Heart left ventricle (tissue), 16 donors: ENCODE measurements around the gene STX8. TPM values are rescaled to one million over a fixed set of nuclear protein-coding genes. Genes with fewer than 3 reads are reported as not detected.

ENCODE experiments used
- ATAC-seq, 4 donors: fragments of 200-7000 bp; cut with Tn5 transposase; one replicate each; pipeline ENCODE4 v1.9.1; 2020 to 2022; ENCODE audit warnings: moderate library complexity in 4 of 4, mild to moderate bottlenecking in 3 of 4, moderate number of reproducible peaks in 1 of 4
- DNase-seq, 5 donors: peaks; one replicate each; pipeline ENCODE4 v3.0.0-alpha.2; 2020
- H3K27ac ChIP-seq, 12 donors: fragments of 200-600 bp; sonication (generic) in 4 of 12; one replicate each; pipeline versions ENCODE4 v1.5.0 to v1.8.0; 2016 to 2022; ENCODE audit warnings: mild to moderate bottlenecking in 2 of 12
- H3K27me3 ChIP-seq, 9 donors: fragments of 200-600 bp; sonication (generic) in 2 of 9; one replicate each; pipeline versions ENCODE4 v1.5.1 to v1.8.0; 2016 to 2022; ENCODE audit warnings: mild to moderate bottlenecking in 3 of 9
- H3K36me3 ChIP-seq, 9 donors: fragments of 200-600 bp; sonication (generic) in 2 of 9; one replicate each; pipeline versions ENCODE4 v1.5.0 to v1.8.0; 2018 to 2022; ENCODE audit warnings: mild to moderate bottlenecking in 2 of 9
- H3K4me1 ChIP-seq, 12 donors: fragments of 200-600 bp; sonication (generic) in 4 of 12; one replicate each; pipeline versions ENCODE4 v1.5.0 to v1.8.0; 2016 to 2022; ENCODE audit warnings: mild to moderate bottlenecking in 3 of 12
- H3K4me3 ChIP-seq, 12 donors: fragments of 200-600 bp; sonication (generic) in 4 of 12; one replicate each; pipeline versions ENCODE4 v1.5.0 to v1.8.0; 2017 to 2022; ENCODE audit warnings: mild to moderate bottlenecking in 9 of 12, moderate library complexity in 4 of 12
- H3K9me3 ChIP-seq, 12 donors: fragments of 200-600 bp; sonication (generic) in 4 of 12; one replicate each; pipeline versions ENCODE4 v1.5.0 to v1.8.0; 2016 to 2022; ENCODE audit warnings: mild to moderate bottlenecking in 1 of 12
- POLR2A ChIP-seq, 2 donors: fragments of 450-650 bp; IDR thresholded peaks; one replicate each; pipeline ENCODE4 v1.6.1; 2017; ENCODE audit warnings: antibody characterized with exemption in 2 of 2, mild to moderate bottlenecking in 2 of 2, moderate library complexity in 2 of 2
- WGBS, 4 donors: extraction: QIAGEN DNeasy Blood & Tissue Kit in 2 of 4; methylation state at CpG; one replicate each; pipeline versions ENCODE4 v1.1.5 to v1.1.7; 2013 to 2018; 5-methylcytosine and 5-hydroxymethylcytosine counted together
- intact Hi-C, 10 donors: fragments of 100-400 bp; cut with DNase I; formaldehyde crosslinking; loops; one replicate each; pipeline versions ENCODE4 v1.11.1 to v1.14.2; 2022
- polyA plus RNA-seq, 2 donors: library from polyadenylated mRNA; stranded (reverse); fragments of 200-250 nt; gene quantifications; one replicate each; pipeline ENCODE4 v1.2.3, GENCODE V29; 2013
- total RNA-seq, 9 donors: library from RNA; depleted of rRNA in 2 of 9; stranded (reverse); fragments of >200 nt in 2 of 9; fragmentation: NEBNext Ultra II Directional in 3 of 9; extraction: Animal tissue kit (Norgen Biotek cat#: 25700) in 3 of 9; gene quantifications; one replicate each; pipeline versions ENCODE4 v1.1.0 to v1.2.4, GENCODE V29; 2016 to 2023
- TF ChIP-seq, protein P1 (sequence below), 12 donors: fragments of 200-600 bp; sonication (generic) in 4 of 12; IDR thresholded peaks; one replicate each; pipeline versions ENCODE4 v1.5.0 to v1.8.0; 2018 to 2022; ENCODE audit warnings: antibody characterized with exemption in 12 of 12, mild to moderate bottlenecking in 5 of 12
- donor health status: ischemic (EF 13 %, LVEDD 7.1; RV severe dilation, severe dysfunction).
- donor health status: healthy with polysubstance abuse.
- donor health status: DM: no; HTN: yes; CAD: no.
- donor health status: DM: no; HTN: no; CAD: no.
- donor health status: ischemic (EF 25% LVEDD 6.9; RV normal size, moderate dysfunction).
- donor health status: ischemic (EF 25% LVEDD 5.7; RV mildly dilated, moderate dysfunction).
- donor health status: healthy.
- donor health status: DM: yes; HTN: yes; CAD: no.
- donor health status: ischemic (EF 35%, LVEDD 5.7; RV mildly dilated, moderate dysfunction).
- donor health status: nonischemic (EF 11% LVEDD 7.7; RV severe dilation, severe dysfunction).
- donor health status: DM: yes; HTN: yes; CAD: no.
- donor health status: PGD.
- donor health status: ischemic (EF 29% LVEDD 5.4; RV normal size, mild dysfunction).
- donor health status: nonischemic (EF 23%, LVEDD 6.1; RV moderate dilation, normal function).

Gene STX8
- total and polyA plus RNA-seq, 11 donors = 43.2 to 86.0 (median 62.3) TPM

DNA sequence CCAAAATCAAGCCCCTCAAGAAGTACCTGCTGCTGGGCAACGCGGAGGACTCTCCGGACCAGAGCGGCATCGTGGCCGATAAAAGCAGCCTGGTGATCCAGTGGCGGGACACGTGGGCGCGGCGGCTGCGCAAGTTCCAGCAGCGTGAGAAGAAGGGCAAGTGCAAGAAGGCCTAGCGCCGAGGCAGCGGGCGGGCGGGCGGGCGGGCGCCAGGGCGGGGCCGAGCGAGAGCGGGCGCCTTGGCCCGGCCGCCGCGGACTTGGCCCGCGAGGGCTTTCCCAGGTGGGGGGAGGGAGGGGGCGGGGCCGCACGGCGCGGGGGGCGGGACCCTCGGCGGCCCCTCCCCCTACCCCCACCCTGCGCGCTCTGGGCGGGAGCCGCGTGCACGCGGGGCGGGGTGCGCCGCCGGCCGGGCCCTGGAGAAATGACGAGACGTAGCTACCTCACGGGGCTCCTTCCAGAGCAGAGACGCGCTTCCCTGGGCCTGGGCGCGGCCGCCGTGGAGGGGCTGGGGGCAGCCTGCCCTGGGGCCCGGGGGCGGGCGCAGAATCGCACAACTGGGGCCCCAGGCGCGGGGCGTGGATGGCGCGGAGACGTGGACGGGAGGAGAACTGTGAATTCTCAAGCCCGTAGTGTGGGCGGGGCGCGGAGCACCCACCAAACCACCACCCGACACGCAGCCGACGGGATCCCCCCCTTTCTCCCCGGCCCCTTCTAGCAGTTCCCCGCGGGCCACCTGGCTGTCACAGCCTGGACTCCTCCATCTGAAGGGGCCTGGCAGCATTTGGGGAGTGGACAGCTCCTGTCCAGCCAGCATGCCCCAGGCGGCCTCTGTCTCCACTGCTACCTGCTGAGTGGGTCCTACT is 335.6 kb downstream of the STX8 start:
- peak; percentile 29 to 84 (median 64) for ATAC-seq

DNA sequence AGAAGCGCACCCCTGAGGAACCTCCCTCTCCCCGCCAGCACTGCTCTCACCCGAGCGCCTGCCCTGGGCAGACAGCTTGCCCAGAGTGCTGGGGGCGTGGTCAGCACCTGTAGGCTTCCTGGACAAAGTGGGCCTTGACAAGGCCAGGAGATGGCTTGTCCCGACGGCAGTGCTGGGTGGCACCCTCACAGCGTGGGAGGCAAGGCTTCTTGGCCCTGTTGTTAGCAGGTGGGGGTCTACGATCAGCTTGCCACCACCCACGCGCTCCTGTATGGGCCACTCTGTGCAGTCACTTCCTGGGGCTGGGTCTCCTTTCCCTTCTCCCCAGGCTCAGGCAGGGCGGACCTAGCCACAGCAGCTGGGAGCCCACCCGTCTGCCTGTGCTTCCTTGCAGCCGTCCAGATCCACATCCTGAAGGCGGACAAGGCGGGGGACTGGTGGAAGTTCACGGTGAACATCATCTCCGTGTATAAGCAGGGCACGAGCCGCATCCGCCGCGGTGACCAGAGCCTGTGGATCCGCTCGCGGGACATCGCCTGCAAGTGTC is 336.3 kb downstream of the STX8 start:
- Histone ChIP-seq H3K4me3 (peak overlapping the region in 11 of 12 donors; percentile 23 to 81 (median 63)), H3K36me3 (no peaks in the 10 kb centered on the region), H3K9me3 (peaks cover 0 to 3% (median 0%) of the 10 kb centered on the region in 12 donors), H3K27me3 (no peaks in the 10 kb centered on the region), H3K27ac (peak overlapping the region; percentile 24 to 100 (median 95)), H3K4me1 (peaks cover 10 to 43% (median 32%) of the 10 kb centered on the region in 12 donors)
- intact Hi-C loops = no loop called here
- ATAC-seq = peak in 1 of 4 donors; percentile 3
- peak in 2 of 5 donors; percentile 46 to 47 for DNase-seq
- TF ChIP-seq POLR2A (IDR thresholded peaks at IDR 0.05) = no peak
- TF ChIP-seq, protein P1, sequence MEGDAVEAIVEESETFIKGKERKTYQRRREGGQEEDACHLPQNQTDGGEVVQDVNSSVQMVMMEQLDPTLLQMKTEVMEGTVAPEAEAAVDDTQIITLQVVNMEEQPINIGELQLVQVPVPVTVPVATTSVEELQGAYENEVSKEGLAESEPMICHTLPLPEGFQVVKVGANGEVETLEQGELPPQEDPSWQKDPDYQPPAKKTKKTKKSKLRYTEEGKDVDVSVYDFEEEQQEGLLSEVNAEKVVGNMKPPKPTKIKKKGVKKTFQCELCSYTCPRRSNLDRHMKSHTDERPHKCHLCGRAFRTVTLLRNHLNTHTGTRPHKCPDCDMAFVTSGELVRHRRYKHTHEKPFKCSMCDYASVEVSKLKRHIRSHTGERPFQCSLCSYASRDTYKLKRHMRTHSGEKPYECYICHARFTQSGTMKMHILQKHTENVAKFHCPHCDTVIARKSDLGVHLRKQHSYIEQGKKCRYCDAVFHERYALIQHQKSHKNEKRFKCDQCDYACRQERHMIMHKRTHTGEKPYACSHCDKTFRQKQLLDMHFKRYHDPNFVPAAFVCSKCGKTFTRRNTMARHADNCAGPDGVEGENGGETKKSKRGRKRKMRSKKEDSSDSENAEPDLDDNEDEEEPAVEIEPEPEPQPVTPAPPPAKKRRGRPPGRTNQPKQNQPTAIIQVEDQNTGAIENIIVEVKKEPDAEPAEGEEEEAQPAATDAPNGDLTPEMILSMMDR (IDR thresholded peaks at IDR 0.05) = no peak
- WGBS, 4 donors = 31 to 37% (median 34%) methylated on average over 17 to 27 of the region's 27 CpGs

More for the DNA sequence above, 335.6 kb downstream of the STX8 start:
- no peaks in the 10 kb centered on the region for H3K27me3 ChIP-seq
- peaks cover 10 to 46% (median 33%) of the 10 kb centered on the region in 12 donors for H3K4me1 ChIP-seq
- H3K36me3 ChIP-seq = no peaks in the 10 kb centered on the region
- peak in 1 of 2 donors; percentile 63 for TF ChIP-seq POLR2A (IDR thresholded peaks at IDR 0.05)
- TF ChIP-seq, protein P1 (IDR thresholded peaks at IDR 0.05) = peak in 1 of 12 donors; percentile 12
- 1% methylated on average over 19 to 83 of the region's 84 CpGs for WGBS, 4 donors
- H3K9me3 ChIP-seq = peaks cover 0 to 3% (median 0%) of the 10 kb centered on the region in 12 donors
- H3K27ac ChIP-seq = peak overlapping the region; percentile 91 to 100 (median 96)
- intact Hi-C loops = loop anchor here in 1 of 10 donors (2.0 to 5.0 kb wide), 2 partner anchors 52 to 219 kb away; partner anchors contain the start of gene NTN1
- peak; percentile 82 to 87 (median 85) for DNase-seq
- H3K4me3 ChIP-seq = peak overlapping the region; percentile 19 to 81 (median 65)

DNA sequence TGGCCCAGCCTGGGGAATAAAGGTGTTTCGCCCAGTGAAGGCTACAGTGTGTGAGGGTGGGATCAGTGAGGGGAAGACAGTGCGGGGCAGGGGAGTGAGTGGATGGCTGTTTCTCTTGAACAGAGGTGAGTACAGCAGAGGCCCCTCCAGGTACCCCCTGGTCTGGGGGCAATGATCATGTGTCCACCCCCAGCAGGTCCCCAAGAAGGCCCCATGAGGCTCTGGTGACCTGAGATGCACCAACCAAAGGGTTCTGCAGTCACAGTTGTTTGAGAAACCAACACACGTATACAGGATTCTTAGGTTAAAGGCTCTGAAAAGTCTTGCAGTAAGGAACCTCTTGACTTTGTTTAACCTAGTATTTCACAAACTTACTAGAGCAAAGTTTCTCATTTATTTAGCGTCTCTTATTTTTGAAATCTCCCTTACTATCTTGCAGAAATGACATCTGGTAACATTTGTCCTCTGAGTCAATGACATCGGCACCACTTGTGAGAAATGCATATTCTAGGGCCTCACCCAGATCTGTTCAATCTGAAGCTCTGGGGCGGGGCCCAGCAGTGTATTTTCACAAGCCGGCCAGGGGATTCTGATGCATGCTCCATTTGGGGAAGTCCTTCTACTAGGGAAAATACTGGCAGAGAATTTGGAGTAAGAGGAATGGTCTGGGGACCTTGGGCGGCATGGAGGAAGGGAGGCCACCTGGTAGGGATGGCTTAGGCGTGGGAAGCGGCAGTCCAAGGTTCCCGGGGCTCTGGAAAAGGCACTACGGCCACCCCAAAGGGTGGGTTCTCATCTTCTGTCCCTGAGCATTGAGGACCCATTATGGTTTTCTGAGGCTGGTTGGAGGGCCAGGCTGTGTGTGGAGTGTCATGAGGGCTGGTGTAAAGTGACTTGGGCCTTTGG is 337.0 kb downstream of the STX8 start:
- TF ChIP-seq POLR2A (IDR thresholded peaks at IDR 0.05) = no peak
- TF ChIP-seq, protein P1 (IDR thresholded peaks at IDR 0.05) = no peak
- intact Hi-C loops = no loop called here
- peak overlapping the region in 2 of 12 donors; percentile 66 to 81 for H3K4me3 ChIP-seq
- no peaks in the 10 kb centered on the region for H3K36me3 ChIP-seq
- ATAC-seq (no peak), DNase-seq (peak in 2 of 5 donors; percentile 18 to 28)
- peaks cover 0 to 3% (median 0%) of the 10 kb centered on the region in 12 donors for H3K9me3 ChIP-seq
- peak overlapping the region in 10 of 12 donors; percentile 62 to 100 (median 96) for H3K27ac ChIP-seq
- no peaks in the 10 kb centered on the region for H3K27me3 ChIP-seq
- H3K4me1 ChIP-seq = peaks cover 10 to 43% (median 30%) of the 10 kb centered on the region in 12 donors
- 88 to 94% (median 90%) methylated on average over 12 of the region's 12 CpGs for WGBS, 4 donors
